Stimulated activated CD4-positive, alpha-beta T cell treated with anti-CD3 and anti-CD28 coated beads, Interleukin-4, amount 100 ng/mL, for 48 hours (primary cell): ENCODE data around the gene H2BW1.
"Not testable (repeated sequence)": the region's sequence is repeated elsewhere in the genome, so short reads cannot be mapped to it uniquely, and the experiment has no call there.

ENCODE experiments used
- DNase-seq, 2 donors: peaks; one replicate each; pipeline ENCODE4 v3.0.0-alpha.2; 2020; ENCODE audit warnings: low read depth in 2 of 2

H2BW1 gene

DNA sequence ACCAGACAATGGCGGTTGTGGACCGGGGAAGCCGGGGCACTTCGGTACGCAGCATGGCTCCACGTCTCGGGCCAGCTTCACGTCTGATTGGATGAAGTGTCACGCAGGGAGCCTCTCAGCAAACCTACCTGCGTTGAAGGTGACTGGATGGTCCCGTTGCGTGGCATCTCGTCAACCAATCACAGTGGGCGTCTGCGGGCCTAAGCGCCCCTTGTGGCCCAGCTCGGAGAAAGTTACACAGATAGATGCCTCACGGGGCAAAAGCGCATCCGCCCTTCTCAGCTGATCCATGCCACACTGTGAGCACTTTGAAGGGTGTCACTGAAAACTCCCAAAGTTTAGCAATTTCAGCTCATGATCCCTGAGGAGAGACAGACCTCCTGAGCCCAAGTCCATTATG, at the start of gene H2BW1:
TSS of gene H2BW1 (minus strand) at position 103 of the 400 bp plus-strand sequence. CDS start 132 bp downstream, outside the sequence.
- DNase-seq, result no peak

- not testable (repeated sequence) for DNase-seq
Measured at GRCh38 chrX:104062636-104063035, 49.1 kb upstream of the H2BW1 start.

DNA sequence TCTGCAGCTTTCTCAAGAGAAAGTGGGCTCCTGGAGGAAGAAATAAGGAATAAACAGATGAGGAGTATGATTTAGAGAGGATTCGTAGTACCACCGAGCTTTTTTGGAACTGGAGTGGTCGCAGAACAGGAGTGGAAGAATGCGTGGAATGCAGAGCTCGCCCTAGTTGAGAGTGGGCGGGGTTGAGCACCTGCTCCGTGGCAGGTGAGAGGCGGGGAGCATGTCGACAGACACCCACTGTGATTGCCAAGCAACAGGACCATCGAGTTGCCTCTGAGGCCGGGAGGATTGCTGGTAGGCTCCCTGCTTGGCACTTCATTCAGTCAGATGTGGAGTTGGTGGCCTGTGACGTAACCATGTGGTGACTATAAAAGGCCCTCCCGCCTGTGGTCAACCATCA, 41.4 kb upstream of the H2BW1 start:
- not testable (repeated sequence) for DNase-seq

- no peak for DNase-seq
Measured at GRCh38 chrX:104047171-104047570, 33.7 kb upstream of the H2BW1 start.

DNA sequence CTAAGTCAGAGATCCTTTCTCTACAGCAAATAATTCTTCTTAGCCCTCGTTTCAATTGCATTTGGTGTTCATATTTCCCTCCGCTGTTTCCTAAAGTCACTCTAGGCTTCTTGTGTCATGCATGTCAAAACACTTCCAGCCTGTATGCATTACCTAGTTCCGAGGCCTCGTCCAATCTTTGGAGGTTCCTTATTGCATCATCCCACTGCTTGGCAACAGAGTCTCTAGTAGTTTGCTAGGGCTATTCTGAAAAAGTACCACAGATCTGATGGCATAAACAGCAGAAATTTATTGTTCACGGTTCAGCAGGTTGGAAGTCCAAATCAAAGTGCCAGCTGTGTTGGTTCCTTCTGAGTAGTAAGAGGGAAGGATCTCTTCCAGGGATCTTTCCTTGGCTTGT, 32.1 kb upstream of the H2BW1 start:
- DNase-seq, result no peak

DNA sequence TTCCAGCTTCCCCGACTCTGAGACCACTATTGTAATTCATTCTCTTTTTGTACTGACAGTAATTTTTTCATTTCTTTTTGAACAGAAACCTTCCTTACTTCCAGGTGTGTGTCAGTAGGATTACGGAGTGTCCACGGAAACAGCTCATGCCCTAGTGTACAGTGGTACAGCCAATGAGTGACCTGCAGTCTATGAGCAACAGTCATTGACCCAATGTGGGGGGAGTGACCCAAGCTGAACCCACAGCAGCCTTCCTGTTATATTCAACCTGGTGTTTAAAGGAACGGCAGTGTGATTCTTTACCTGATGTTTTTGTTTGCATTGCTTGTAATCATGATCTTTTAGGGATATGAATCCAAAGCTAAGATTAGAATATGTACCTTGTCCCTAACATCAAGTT, 27.5 kb upstream of the H2BW1 start:
- no peak for DNase-seq

- no peak for DNase-seq
Measured at GRCh38 chrX:104039689-104040505, 26.4 kb upstream of the H2BW1 start, which contains the start of gene H2BW2. Gene H2BW2 (plus strand): TSS chrX:104039956. CDS start chrX:104039995, 39 bp downstream.

DNA sequence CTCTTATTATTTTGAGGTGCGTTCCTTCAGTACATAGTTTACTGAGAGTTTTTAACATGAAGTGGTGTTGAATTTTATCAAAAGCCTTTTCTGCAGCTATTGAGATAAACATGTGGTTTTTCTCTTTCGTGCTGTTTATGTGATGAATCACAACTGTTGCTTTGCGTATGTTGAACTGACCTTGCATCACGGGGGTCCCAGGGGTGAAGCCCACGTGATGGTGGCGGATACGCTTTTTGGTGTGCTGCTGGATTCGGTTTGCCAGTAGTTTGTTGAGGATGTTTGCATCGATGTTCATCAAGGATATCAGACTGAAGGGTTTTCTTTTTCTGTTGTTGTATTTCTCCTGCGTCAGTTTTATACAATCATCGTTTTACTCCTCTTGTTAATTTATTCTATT, 4.6 kb upstream of the H2BW1 start:
- DNase-seq, result no peak

DNA sequence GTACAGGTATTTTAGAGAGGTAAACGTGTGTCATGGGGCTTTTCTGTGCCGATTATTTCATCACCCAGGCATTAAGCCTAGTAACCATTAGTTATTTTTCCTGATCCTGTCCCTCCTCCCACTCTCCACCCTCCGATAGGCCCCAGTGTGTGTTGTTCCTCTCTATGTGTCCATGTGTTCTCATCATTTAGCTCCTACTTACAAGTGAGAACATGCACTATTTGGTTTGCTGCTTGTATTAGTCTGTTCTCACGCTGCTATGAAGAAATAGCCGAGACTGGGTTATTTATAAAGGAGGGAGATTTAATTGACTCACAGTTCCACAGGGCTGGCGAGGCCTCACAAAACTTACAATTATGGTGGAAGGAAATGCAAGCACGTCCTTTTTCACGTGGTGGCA, 2.1 kb upstream of the H2BW1 start:
- not testable (repeated sequence) for DNase-seq

- no peak for DNase-seq
Measured at GRCh38 chrX:104013158-104013557, 350 bp downstream of the H2BW1 start.

- no peak for DNase-seq
Measured at GRCh38 chrX:104008831-104009230, 4.7 kb downstream of the H2BW1 start.

- DNase-seq, result no peak
Measured at GRCh38 chrX:103999234-103999633, 14.3 kb downstream of the H2BW1 start.

DNA sequence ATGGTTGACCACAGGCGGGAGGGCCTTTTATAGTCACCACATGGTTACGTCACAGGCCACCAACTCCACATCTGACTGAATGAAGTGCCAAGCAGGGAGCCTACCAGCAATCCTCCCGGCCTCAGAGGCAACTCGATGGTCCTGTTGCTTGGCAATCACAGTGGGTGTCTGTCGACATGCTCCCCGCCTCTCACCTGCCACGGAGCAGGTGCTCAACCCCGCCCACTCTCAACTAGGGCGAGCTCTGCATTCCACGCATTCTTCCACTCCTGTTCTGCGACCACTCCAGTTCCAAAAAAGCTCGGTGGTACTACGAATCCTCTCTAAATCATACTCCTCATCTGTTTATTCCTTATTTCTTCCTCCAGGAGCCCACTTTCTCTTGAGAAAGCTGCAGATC, 30.0 kb downstream of the H2BW1 start:
- DNase-seq, result not testable (repeated sequence)

GRCh38 chrX:103962411-103963278, 50.9 kb downstream of the H2BW1 start, which contains the start of gene TMSB15B:
Gene TMSB15B (plus strand): TSS chrX:103962627.
- DNase-seq, result not testable (repeated sequence)
